ENCODE data around the gene TSEN34.
"Not testable (repeated sequence)": the region's sequence is repeated elsewhere in the genome, so short reads cannot be mapped to it uniquely, and the experiment has no call there.

Gene TSEN34

DNA sequence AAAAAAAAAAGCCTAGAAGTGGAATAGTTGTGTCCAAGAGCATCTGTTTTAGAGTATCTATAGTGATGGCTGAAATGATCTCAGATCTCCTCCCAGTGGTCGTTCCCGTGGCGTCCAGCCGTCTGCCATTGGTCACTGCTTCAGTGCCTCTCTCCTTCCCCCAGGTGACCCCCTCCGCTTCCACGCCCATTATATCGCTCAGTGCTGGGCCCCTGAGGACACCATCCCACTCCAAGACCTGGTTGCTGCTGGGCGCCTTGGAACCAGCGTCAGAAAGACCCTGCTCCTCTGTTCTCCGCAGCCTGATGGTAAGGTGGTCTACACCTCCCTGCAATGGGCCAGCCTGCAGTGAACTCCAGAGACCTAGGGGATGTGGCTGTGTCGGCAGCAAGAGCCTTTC is 1.9 kb downstream of the TSEN34 start:
- DNase-seq, result no peak
- peaks cover 4 to 23% (median 18%) of the 10 kb centered on the region in 4 donors for H3K4me1 ChIP-seq
- intact Hi-C loops (cut with DNase I; ENCODE audit: low total_unique reads), result no loop called here
- TF ChIP-seq, protein P1, sequence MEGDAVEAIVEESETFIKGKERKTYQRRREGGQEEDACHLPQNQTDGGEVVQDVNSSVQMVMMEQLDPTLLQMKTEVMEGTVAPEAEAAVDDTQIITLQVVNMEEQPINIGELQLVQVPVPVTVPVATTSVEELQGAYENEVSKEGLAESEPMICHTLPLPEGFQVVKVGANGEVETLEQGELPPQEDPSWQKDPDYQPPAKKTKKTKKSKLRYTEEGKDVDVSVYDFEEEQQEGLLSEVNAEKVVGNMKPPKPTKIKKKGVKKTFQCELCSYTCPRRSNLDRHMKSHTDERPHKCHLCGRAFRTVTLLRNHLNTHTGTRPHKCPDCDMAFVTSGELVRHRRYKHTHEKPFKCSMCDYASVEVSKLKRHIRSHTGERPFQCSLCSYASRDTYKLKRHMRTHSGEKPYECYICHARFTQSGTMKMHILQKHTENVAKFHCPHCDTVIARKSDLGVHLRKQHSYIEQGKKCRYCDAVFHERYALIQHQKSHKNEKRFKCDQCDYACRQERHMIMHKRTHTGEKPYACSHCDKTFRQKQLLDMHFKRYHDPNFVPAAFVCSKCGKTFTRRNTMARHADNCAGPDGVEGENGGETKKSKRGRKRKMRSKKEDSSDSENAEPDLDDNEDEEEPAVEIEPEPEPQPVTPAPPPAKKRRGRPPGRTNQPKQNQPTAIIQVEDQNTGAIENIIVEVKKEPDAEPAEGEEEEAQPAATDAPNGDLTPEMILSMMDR (IDR thresholded peaks at IDR 0.05), result no peak
- H3K4me3 ChIP-seq, result no peak overlapping the region
- H3K9me3 ChIP-seq, result no peaks in the 10 kb centered on the region
- peaks cover 8 to 32% (median 11%) of the 10 kb centered on the region in 3 donors for H3K36me3 ChIP-seq
- no peak overlapping the region for H3K27ac ChIP-seq
- H3K27me3 ChIP-seq, result no peaks in the 10 kb centered on the region

DNA sequence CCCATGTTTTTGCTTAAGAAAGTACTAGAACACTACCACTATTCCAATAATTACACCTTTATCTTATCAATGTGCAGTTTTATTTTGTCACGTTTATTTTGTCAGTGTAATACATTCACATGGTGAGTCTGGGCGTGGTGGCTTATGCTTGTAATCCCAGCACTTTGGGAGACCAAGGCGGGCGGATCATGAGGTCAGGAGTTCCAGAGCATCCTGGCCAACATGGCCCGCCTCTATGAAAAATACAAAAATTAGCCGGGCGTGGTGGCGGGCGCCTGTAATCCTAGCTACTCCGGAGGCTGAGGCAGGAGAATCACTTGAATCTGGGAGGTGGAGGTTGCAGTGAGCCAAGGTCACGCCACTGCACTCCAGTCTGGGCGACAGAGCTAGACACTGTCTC is 3.4 kb downstream of the TSEN34 start:
- H3K4me3 ChIP-seq; intact Hi-C loops (cut with DNase I; ENCODE audit: low total_unique reads); H3K27ac ChIP-seq; DNase-seq; H3K27me3 ChIP-seq; H3K9me3 ChIP-seq: not testable (repeated sequence)
- peaks cover 8 to 32% (median 11%) of the 10 kb centered on the region in 3 donors for H3K36me3 ChIP-seq
- H3K4me1 ChIP-seq, result peaks cover 0 to 12% (median 9%) of the 10 kb centered on the region in 4 donors

DNA sequence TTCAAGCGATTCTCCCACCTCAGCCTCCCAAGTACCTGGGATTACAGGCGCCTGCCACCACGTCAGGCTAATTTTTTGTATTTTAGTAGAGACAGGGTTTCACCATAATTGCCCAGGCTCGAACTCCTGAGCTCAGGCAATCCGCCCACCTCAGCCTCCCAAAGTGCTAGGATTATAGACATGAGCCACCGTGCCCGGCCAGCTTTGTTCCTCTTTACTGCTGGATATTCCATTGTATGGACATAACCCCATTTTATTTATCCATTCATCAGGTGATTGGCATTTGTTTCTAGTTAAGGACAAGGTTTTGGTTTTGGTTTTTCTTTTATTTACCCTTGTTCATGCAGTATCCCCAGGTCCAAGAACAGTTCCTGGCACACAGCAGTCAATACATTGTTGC is 5.4 kb downstream of the TSEN34 start:
- DNase-seq, result no peak
- TF ChIP-seq, protein P1 (IDR thresholded peaks at IDR 0.05), result no peak
- Histone ChIP-seq H3K4me1 (peaks cover 0 to 22% (median 13%) of the 10 kb centered on the region in 4 donors), H3K4me3 (no peak overlapping the region), H3K36me3 (peaks cover 8 to 32% (median 11%) of the 10 kb centered on the region in 3 donors), H3K27me3 (no peaks in the 10 kb centered on the region), H3K9me3 (no peaks in the 10 kb centered on the region), H3K27ac (no peak overlapping the region)
- intact Hi-C loops (cut with DNase I; ENCODE audit: low total_unique reads), result no loop called here

DNA sequence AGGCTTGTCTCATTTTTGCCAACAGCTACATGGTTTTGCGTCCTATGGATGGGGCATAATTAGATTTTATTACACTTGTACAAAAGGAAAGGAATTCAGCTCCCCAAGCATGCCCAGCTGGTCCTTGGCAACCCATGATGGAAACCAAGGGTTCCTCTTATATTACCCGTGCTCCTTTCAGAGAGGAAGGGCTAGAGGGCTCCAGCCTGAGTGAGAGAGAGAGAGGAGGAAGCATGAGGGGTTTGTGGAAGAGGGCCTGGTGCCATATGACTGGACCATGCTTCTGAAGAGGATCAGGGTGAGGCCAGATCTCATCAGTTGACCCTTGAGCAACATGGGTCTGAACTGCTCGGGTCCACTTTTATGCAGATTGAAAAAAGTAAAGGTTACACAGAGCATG is 6.0 kb downstream of the TSEN34 start:
- Histone ChIP-seq H3K4me3 (no peak overlapping the region), H3K36me3 (peaks cover 11 to 37% (median 12%) of the 10 kb centered on the region in 3 donors), H3K4me1 (peaks cover 0 to 22% (median 14%) of the 10 kb centered on the region in 4 donors), H3K27me3 (no peaks in the 10 kb centered on the region), H3K9me3 (no peaks in the 10 kb centered on the region), H3K27ac (no peak overlapping the region)
- intact Hi-C loops (cut with DNase I; ENCODE audit: low total_unique reads), result no loop called here
- DNase-seq, result no peak
- TF ChIP-seq, protein P1 (IDR thresholded peaks at IDR 0.05), result no peak

DNA sequence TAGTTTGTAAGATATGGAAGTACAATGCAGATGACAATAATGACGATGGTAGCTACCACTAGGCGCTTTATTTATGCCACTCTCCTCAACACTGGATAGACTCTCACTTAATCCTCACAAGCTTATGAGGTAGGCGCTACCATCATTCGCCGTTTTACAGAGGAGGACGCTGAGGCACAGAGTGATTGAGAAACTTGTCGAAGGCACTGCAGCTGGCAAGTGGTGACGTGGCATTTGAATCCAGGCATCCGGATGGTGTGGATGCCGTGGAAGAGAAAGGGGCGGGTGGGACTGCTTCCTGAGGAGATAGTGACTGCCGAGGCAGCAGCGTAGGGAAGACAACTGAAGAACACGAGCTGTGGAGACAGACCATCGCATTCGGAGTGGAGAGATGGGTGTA is 8.3 kb downstream of the TSEN34 start:
- intact Hi-C loops (cut with DNase I; ENCODE audit: low total_unique reads), result no loop called here

DNA sequence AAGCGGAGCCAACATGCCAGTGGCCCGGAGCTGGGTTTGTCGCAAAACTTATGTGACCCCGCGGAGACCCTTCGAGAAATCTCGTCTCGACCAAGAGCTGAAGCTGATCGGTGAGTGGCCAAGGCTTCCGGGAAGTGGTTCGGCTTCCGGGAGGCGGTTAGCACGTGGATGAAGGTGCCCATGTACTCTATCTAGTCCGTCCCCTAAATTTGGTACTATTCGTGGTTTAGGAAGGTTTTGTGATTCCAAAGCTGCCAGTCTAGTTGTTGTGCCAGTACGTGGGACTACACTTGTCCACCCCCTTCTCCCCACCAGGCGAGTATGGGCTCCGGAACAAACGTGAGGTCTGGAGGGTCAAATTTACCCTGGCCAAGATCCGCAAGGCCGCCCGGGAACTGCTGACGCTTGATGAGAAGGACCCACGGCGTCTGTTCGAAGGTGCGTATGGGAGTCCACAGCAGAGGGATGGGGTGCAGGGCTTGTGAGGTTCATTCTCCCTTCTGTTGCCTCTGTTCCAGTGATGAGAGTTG is 10.1 kb downstream of the TSEN34 start:
- Histone ChIP-seq H3K36me3 (peaks cover 19 to 56% (median 38%) of the 10 kb centered on the region in 3 donors), H3K9me3 (no peaks in the 10 kb centered on the region), H3K27me3 (no peaks in the 10 kb centered on the region), H3K4me3 (peak overlapping the region; percentile 69 to 74), H3K27ac (peak overlapping the region; percentile 90 to 95), H3K4me1 (peaks cover 0 to 47% (median 41%) of the 10 kb centered on the region in 4 donors)
- DNase-seq, result no peak
- intact Hi-C loops (cut with DNase I; ENCODE audit: low total_unique reads), result no loop called here
- TF ChIP-seq, protein P1 (IDR thresholded peaks at IDR 0.05), result no peak

More for the DNA sequence above, 8.3 kb downstream of the TSEN34 start:
- peaks cover 12 to 45% (median 26%) of the 10 kb centered on the region in 3 donors for H3K36me3 ChIP-seq
- no peaks in the 10 kb centered on the region for H3K27me3 ChIP-seq
- H3K4me1 ChIP-seq, result peaks cover 0 to 39% (median 32%) of the 10 kb centered on the region in 4 donors
- TF ChIP-seq, protein P1 (IDR thresholded peaks at IDR 0.05), result no peak
- no peak for DNase-seq
- H3K4me3 ChIP-seq, result no peak overlapping the region
- H3K9me3 ChIP-seq, result no peaks in the 10 kb centered on the region
- H3K27ac ChIP-seq, result no peak overlapping the region
